NCI-H1105 (cell line): Measurements from ENCODE around the gene FRMD3.
A peak's percentile ranks its signal among the peaks of the same experiment; 100 is the strongest.

Experiments
- DNase-seq: peaks from one replicate; lab custom pipeline; 2025; lab: John Stamatoyannopoulos, UW

FRMD3 gene

GRCh38 chr9:83234541-83234940, 303.7 kb downstream of the FRMD3 start:
- DNase-seq: no peak

GRCh38 chr9:83233647-83234046, 304.6 kb downstream of the FRMD3 start:
- no peak for DNase-seq

GRCh38 chr9:83231039-83231438, 307.2 kb downstream of the FRMD3 start:
- no peak for DNase-seq

- no peak for DNase-seq
Observed at GRCh38 chr9:83220730-83221129, 317.5 kb downstream of the FRMD3 start.

- DNase-seq: peak; percentile 28
Observed at GRCh38 chr9:83219924-83220438, 318.2 kb downstream of the FRMD3 start.

GRCh38 chr9:83219154-83219923, 318.9 kb downstream of the FRMD3 start:
- peak; percentile 82 for DNase-seq

- no peak for DNase-seq
Observed at GRCh38 chr9:83218411-83219090, 319.6 kb downstream of the FRMD3 start.

GRCh38 chr9:83209188-83209731, 328.9 kb downstream of the FRMD3 start:
- no peak for DNase-seq

GRCh38 chr9:83208065-83208850, 329.9 kb downstream of the FRMD3 start:
- no peak for DNase-seq

- DNase-seq: no peak
Observed at GRCh38 chr9:83204047-83204446, 334.2 kb downstream of the FRMD3 start.

- DNase-seq: no peak
Observed at GRCh38 chr9:83200531-83200930, 337.7 kb downstream of the FRMD3 start.

GRCh38 chr9:83199832-83200231, 338.4 kb downstream of the FRMD3 start:
- DNase-seq: no peak

GRCh38 chr9:83199240-83199639, 339.0 kb downstream of the FRMD3 start:
- DNase-seq: peak; percentile 45

GRCh38 chr9:83198371-83198770, 339.8 kb downstream of the FRMD3 start:
- no peak for DNase-seq

GRCh38 chr9:83197591-83197990, 340.6 kb downstream of the FRMD3 start:
- DNase-seq: peak; percentile 39

- DNase-seq: no peak
Observed at GRCh38 chr9:83196946-83197345, 341.3 kb downstream of the FRMD3 start.
